Nucleus accumbens (tissue), 56 donors: ENCODE measurements around the gene ASF1B.

ENCODE experiments used
- DNase-seq, 56 donors: peaks; one replicate each; lab custom pipeline; 2025; lab: John Stamatoyannopoulos, UW

The ASF1B gene

DNA sequence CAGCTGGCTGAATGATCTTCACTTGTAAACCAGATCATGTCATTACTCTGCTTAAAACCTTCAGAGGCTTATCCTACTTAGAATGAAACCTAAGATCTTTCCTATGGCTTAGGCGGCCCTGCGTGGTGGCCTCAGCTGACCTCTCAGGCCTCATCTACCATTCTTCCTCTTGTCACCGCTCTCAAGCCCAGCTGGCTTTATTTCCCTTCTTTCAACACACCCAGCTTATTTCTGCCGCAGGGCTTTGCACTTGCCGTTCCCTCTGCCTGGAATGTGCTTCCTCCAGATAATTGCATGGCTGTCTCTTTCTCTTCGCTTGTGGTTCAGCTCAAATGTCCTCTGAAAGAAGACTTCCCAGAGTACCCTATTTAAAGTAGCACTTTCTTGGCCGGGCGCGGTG, 3.6 kb upstream of the ASF1B start:
- DNase-seq: no peak

DNA sequence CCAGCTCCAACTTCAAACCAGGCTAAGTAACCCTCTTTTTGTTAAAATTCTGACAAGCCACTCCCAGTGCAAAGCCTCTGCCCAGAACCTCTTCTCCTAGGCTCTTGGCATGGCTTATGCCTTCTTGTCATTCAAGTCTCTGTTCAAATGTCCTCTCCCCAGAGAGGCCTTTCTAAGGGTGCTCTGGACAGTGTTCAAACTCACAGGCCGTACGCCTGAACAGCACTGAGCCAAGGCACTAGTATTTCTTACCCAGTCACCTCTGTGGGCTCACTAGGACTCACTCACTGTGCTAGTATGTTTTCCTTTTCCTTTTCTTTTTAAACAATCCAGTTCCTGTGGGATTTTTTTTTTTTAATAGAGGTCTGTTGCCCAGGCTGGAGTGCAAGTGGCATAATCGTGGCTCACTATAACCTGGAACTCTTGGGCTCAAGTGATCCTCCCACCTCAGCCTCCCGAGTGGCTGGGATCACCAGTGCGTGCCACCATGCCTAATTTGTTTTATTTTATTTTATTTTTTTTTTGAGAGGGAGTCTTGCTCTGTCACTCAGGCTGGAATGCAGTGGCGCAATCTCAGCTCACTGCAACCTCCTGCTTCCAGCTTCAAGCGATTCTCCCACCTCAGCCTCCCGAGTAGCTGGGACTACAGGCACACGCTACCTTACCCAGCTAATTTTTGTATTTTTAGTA, 2.3 kb upstream of the ASF1B start:
- DNase-seq: peak in 17 of 56 donors; percentile 7 to 65 (median 20)

DNA sequence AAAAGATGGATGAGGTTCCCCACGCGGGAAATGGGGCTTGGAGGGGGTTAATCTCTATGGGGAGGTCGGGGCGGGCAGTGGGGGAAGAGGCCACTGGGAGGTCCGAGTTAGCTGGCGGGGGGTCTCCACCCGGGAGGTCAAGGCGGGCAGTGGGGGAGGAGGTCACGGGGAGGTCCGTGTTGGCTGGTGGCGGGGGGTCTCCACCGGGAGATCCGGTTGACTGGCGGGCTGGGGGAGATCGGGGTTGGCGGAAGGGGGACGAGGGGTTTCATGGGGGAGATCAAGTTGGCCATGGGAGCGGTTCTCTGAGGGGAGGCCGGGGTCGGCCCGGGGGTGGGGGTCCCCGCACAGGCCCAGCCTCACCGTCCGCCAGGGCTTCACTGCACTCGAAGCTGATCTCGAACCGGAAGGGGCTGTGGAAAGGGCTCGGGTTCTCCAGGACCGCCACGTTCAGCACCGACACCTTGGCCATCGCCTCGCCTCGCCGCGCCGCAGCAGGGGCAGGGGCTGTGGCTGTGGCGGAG, 342 bp downstream of the ASF1B start:
- DNase-seq: peak in 1 of 56 donors; percentile 42

DNA sequence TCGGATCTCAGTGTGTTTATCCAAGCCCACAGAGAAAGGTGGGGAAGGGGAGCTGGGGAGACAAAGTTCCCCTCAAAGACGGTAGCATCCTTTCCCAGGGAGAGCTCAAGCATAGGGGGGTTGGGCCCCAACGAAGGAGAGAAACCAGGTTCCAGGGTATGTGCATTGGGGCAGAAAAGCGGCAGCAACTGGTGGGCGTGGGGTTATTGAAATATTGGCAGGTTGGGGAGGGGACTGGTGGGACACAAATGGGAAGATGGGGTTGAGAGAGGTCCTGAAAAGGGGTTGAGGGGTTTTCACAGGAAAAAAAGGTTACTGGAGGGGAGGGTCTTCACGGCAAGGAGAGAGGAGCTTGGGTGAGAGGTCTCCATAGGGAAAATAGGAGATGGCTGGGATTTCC, 1.0 kb downstream of the ASF1B start:
- DNase-seq: no peak

DNA sequence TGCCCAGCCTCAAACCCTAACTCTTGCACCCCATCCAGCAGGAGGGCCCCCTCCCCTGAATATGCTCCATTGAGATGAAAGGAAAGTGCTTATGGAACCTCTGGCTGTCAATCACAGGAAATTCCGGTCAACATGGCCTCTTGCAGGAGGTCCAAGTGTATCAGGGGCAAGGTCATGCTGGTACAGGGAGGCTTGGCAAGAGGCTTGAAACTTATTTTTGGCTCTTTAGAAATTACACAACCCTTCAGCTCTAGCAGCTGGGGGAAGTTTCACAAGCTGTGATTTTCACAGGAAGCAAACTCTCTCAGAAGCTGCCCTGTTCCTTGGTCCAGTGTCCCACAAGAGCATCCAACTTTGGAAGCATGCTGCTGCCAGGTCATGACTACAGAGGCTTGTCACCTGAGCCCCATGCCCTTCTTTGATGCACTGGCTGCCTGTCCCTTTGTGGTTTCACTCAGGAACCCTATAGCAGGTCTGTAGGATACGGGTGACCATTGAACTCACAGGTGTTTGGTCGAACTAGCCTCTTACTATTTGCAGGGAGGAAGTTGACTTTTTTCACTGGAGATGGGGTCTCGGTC, 8.4 kb downstream of the ASF1B start:
- no peak for DNase-seq

DNA sequence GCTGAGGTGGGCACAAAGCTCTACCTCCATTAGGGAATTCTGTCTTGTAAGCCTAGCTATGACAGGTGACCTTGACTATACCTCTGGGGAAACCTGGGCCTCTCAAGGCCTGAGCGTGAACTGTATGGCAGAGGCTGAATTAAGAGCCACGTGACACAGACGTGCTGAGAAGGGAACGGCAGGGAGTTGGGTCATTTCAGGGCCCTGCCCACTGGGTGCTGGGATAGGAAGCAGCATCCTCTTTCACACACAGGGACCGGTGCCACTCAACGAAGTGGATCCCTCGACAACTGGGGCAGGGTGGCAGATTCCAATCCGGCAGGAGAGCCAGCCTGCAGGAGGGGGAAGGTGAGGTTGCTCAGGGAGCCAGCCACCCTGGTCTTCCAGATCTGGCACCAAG, 9.2 kb downstream of the ASF1B start:
- no peak for DNase-seq

DNA sequence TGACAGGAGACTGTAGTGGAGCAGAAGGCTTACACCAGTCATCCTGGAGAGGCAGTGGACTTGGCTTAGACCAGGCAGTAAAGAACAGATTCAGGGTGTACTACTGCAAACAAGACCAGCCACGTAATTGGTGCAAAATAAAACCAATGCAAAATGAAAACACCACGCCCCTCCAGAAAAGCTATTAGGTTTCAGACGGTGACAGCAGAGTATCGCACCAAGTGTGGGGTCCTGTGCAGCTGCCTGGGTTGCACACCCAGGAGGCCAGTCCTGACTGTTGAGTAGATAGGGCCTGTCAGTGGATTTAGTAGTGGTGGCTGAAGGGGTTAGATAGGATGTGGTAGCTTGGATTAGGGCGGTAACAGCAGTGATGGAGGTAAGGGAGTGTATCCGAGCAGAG, 13.5 kb downstream of the ASF1B start:
- DNase-seq: no peak

DNA sequence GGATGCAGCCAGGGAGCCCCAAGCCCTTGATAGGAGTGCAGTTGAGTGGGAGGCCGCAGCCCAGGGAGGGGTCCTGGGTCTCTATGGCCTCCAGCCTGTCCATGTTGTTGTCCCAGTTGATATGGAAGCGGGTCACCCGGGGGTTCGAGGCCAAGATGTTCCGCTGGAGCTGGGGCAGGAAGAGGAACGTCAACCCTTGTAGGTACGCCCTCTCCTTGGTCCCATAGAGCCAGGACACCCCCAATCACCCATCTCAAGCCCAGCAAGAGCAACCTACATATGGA, 15.9 kb downstream of the ASF1B start:
- no peak for DNase-seq

DNA sequence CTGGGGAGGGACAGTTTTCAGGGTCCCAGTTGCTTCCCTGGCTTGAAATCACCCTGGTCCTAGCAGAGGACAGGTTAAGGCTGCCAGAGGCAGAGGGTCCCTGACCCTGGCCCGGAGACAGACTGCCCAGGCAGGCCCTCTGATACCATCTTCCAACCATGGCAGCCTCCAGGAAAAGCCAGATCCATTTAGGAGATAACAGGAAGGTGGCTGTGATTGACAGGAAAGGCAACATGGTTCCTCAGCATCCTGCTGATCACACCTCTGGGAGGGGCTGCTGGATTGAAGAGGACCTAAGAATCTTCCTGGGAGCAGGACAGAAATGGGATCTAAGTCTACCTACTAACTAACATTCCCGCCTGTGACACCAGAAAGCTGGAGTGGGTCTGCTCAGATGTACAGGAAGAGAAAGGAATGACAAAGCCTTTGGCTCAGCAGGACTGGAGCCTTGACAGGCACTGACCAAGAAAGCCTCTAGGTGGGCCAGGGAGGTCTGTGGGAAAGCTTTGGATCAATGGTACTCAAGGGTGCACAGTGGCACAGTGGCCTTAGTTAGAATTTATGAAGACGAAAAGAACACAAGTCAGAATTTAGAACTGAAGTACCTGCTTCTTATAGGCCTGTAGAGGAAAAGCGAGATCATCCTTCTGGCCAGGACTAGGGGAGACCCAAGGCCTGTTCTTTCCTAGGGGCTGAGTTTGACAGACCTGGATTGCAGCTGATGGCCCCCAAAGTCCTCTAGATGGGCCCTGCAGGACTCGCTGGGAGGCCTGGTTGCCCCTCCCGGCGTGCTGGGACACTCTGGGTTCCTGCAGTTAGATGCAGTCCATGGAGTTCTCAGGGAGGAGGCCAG, 16.5 kb downstream of the ASF1B start:
- DNase-seq: no peak

DNA sequence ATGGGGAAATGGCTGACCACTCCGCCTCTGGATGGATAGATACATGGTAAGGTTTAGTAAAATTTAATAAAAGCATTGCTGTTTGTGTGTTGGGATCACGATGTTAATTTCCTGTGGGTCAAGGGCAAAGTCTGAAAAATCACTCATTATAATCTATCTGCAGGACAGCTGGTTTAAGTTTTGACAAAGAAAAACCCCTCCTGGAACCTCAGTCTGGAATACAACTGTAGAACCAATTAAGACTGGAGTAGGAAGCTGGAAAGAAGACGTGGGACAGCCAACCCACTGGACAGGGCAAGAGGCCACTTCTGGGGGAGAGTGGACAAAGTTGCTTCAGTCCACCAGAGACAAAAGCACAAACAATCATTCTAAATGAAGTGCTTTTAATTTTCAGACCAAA, 17.2 kb downstream of the ASF1B start:
- DNase-seq: no peak

DNA sequence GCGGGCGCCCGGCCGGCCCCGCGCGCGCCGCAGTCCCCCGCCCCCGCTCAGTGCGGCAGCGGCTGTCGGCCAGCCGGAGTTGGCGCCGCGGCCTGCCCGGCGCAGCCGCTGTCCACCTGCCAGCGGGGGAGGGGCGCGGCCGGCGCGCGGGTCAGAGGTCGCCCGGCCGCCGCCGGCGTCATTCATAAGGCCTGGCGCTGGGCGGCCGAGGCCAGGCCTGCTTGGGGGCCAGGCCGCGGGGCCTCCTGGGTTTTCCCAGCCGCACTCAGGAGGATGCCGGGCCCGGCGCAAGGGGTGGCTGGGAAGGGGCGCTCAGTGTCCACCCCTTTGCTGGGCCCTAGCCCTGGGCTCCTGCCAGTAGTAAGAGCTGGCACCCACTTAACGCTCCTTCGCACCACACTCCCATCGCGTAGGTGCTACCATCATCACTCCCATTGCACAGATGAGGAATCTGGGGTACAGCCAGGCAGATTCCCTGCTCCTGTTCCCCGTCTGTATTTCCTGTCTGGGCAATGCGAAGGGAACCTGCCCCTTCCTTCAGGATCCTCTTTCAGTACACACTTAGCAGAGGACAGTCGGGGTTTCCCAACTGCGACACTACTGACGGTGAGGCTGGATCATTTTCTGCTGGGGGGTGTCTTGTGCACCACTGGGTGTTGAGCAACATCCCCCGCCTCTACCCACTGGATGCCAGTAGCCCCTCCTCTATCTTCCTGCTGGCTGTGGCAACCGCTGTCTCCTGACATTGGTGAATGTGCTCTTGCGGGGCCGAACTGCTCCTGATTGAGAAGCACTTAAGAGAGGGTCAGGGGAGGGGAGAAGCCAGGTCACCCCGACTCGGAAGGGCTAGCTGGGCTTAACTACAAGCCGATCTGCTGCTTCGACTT, 18.0 kb downstream of the ASF1B start:
- peak in 55 of 56 donors; percentile 49 to 92 (median 76) for DNase-seq

DNA sequence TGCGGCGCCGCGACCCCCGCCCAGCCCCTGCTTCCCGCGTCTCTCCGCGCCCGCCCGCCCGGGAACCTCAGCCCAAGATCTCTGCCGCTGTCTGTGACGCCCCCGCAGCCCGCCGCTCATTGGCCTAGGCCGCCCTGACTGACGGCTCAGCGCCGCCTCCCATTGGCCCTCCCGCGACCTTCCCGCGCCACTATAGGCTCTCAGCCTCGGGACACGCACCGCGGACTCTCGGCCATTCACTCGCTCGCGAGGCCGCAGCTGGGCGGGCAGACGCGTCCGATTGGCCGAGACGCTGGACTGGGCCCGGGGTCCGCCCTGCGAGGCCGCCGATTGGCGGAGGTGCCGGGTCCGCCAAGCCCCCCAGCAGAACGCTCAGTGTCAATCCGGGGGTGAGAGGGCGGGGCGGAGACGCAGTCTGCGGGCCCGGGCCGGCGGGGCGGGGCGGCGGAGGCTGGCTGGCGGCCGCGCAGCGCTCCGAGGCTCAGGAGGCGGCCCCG, 18.7 kb downstream of the ASF1B start, which contains the start of gene PRKACA:
Gene PRKACA, minus strand, starts transcription at position 95 of the 497 bp plus-strand sequence. CDS start 215 bp downstream, outside the sequence.
- peak; percentile 82 to 100 (median 99) for DNase-seq

DNA sequence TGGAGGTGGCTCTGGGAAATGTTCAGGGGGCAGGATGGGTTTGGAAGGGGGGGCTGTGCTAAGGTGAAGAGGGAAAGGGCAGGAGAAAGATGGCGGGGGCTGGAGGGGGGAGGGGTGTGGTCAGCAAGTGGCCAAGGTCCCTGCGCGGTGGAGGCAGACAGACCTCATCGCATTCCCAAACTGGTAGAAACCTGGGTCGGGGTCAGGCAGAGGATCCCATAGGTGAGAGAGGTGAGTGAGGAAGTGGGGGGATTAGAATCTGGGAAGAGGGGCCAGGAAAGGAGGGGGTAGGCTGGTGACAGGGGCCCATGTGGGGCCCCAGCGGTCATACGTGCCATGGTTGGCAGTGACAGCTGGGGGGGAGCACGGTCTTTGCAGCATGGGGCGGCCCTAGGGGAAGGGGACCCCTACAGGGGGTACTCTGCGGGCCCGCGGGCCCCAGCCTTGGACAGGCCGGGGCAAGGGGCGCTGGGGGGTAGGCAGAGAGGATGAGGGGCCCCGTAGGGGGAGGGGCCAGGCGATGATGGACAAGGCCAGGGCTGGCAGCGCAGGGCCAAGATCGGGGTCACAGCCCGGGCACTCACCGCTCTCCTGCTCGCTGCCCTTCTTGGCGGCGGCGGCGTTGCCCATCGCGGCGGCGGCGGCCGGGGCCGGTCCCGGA, 19.3 kb downstream of the ASF1B start:
- peak in 25 of 56 donors; percentile 14 to 54 (median 37) for DNase-seq

DNA sequence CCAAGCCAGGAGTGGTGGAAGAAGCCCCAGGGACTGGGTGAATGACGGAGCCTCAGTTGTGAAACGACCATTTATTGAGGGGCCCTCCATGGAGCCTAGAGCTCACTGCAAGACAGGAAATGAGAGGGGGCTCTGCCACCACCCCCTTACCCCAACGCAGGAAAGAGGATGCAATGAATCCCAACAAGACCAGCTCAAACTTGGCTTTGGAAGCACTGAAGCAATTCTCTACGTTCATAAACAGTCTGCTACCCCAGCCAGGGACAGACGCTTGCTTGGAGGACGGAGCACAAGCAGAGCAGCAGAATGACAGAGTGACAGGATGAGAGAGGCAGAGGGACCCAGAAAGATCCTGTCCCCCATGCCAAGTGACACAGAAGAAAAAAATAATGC, 19.9 kb downstream of the ASF1B start:
- DNase-seq: no peak

DNA sequence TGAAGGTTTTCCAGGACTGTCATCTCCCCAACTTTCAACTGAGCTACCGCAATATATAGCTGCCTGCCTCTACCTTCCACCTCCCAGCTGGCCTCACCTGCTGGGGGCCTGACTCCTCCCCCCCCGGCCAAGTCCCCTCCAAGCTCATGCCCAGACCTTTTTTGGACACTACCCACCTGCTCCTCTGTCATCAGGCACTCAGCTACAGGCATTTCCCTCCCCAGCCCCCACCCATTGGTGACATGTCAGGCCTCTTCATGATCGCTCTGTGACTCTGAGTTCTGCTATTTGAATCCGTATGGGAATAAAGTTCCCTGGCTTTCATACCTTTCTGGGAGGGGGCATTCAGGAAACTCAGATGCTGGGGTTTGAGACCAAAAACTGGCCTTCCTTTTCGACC, 20.6 kb downstream of the ASF1B start:
- DNase-seq: no peak

DNA sequence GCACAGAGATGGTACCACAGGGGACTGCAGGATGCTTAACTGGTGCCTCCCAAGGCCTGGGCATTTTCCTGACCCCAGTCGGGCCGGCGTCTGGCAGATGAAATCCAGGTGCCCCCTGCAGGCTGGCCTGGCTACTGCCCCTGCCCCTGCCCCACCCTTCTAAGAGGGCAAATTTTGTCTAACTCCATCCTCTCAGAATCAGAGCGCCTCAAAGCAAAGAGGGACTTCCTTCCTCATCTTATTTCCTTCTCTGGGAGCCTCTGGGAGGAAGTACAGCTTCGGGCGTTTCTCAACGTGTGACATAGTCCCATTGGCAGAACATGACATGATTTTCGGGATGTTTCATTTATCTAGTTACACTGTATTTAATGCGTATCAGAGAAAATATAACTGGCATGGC, 21.5 kb downstream of the ASF1B start:
- peak in 13 of 56 donors; percentile 2 to 36 (median 11) for DNase-seq

DNA sequence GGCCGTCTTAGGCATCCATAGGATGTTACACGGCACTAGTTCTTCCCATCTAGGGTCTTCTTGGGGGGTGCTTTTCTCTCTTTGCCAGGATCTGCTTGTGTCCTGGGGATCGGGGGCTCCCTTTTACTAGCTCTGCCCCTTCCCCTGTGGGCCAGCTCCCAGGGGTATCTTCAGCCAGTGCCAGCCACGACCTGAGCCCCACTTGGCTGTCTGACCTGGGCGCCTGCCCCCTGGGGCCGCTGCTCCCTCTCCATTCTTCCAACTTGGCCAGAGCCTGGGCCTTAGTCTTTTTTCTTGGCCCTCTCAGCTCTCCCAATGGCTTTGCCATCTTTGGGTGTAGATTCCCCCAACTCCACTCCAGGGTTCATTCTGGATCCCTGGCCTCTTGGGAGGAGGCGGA, 21.9 kb downstream of the ASF1B start:
- DNase-seq: no peak

DNA sequence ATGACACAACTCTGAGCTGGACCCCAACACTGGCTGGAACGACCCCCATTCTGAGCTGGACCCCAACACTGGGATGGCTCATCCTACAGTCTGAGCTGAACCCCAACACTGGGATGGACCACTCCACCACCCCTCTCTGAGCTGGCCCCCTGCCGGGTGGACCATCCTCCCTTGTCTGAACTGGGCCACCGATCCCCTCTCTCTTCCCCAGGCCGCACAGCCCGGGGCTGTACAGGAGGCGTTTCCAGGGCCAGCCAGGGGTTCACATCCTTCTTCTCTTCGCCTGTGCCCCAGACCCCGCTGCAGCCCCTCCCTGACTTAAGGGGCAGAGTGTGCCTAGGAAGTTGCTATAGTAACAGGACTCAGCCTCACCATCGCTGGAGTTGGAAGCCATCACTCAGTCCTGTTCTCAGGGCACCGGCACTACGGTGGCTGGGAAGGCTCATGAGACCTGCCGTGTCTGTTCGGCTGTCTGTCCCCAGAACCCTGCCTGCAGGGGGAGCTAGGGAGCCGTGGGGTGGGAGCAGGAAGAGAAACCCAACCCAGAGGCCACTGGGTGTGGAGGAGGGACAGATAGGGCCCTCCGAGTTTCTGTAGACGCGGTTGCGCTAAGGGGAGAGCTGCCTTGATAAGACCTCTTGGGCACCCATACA, 22.5 kb downstream of the ASF1B start:
- peak in 7 of 56 donors; percentile 5 to 35 (median 18) for DNase-seq

DNA sequence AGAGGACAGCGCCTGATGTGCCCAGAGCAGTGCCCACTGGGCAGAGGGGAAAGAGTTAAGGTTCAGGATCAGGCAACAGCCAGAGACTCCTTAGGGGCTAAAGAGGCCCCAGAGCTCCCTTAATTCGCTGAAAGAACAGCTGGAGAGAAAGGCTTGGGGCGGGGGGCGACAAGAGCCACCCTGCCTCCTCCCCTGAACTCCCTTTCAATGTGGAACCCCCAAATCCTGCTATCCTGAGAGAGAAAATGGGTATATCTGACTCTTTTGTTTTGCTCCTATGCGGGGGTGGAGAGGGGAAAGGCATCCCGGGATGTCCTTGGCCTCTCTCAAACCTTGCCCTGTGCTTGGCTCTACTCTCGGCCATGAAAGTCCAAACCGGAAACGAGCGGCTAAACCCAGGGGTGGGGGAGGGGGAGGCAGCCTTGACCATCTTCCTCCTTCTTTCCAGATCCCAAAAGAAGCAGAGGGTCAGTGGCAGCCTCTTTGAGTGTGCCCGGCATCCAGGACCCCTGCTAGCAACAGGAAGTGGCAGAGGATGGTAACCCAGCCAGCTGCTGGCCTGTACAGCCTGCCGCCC, 23.5 kb downstream of the ASF1B start:
- DNase-seq: no peak
